ENCODE data around the gene NPC2. TPM values are rescaled to one million over a fixed set of nuclear protein-coding genes. Genes with fewer than 3 reads are reported as not detected.

The NPC2 gene
- total and polyA plus RNA-seq, 2 donors (not counting 3 experiments of a cell fraction or from before 2014, with no cell fraction given), result 203 to 406 TPM

DNA sequence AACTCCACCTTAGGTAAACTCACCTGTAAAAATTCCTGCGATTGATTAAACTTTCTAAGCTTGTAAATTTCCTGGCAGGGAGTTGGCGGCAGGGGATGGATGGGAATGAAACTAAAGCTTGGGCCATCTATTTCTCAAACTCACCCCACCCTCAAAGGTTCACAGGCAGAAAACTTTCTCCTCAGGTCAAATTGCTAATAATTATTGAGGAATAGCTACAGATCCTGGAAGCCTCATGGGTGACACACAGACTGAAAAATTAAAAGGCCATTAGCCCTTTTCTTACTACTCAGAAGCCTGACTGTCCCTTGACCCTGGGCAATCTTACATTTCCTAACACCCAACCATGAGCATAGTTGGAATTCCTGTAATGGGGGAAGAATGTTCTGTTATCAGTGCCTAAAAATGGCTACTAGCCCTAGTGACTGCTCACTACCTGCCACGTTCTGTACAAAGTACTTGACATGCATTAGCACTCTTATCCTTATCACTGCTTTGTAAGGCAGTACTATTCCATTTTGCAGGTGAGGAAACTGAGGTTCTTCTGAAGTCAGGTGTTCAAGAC is 54.7 kb downstream of the NPC2 start:
- dilution Hi-C loops (cut with MboI; ENCODE audit: extremely low pct_ligation_motif_present, low sequenced_read_pairs) (no loop called here), intact Hi-C loops (cut with micrococcal nuclease) (no loop called here)
- Histone ChIP-seq H3K36me3 (ENCODE audit: control insufficient read depth in 2 of 2, extremely low read depth in 1 of 2, insufficient read depth in 2 of 2, low read length in 2 of 2) (no peaks in the 10 kb centered on the region), H3K9me3 (replicated peaks; ENCODE audit: control insufficient read depth, insufficient read depth, low read length) (no peaks in the 10 kb centered on the region), H3K9ac (replicated peaks; ENCODE audit: extremely low read depth, insufficient read depth, low read length) (no peak overlapping the region), H3K4me3 (replicated peaks in 1 of 3; ENCODE audit: insufficient read depth in 1 of 3, low read depth in 1 of 3, low read length in 3 of 3) (no peak overlapping the region), H2AFZ (ENCODE audit: low read depth, low read length) (no peak overlapping the region), H3K27me3 (ENCODE audit: control insufficient read depth in 2 of 2, insufficient read depth in 2 of 2, low read length in 2 of 2) (peaks cover 18 to 20% of the 10 kb centered on the region in 2 experiments), H3K4me1 (ENCODE audit: control insufficient read depth, extremely low read depth, insufficient read depth, low read length) (no peaks in the 10 kb centered on the region), H3K79me2 (ENCODE audit: control insufficient read depth, insufficient read depth, low read length) (no peaks in the 10 kb centered on the region), H3K4me2 (ENCODE audit: insufficient read depth, low read length) (no peak overlapping the region), H3K9me1 (replicated peaks; ENCODE audit: control insufficient read depth, extremely low read depth, insufficient read depth, low read length) (no peaks in the 10 kb centered on the region), H4K20me1 (replicated peaks; ENCODE audit: control insufficient read depth, extremely low read depth, insufficient read depth, low read length) (no peaks in the 10 kb centered on the region), H3K27ac (ENCODE audit: insufficient read depth, low read depth, low read length) (no peak overlapping the region)
- no peak for TF ChIP-seq FOS (IDR thresholded peaks at IDR 0.05; ENCODE audit: borderline replicate concordance, insufficient read depth, low read length)
- no peak for TF ChIP-seq POLR2A (IDR thresholded peaks at IDR 0.05; ENCODE audit: low read depth, low read length)
- TF ChIP-seq, protein P1, sequence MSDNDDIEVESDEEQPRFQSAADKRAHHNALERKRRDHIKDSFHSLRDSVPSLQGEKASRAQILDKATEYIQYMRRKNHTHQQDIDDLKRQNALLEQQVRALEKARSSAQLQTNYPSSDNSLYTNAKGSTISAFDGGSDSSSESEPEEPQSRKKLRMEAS (IDR thresholded peaks at IDR 0.05; ENCODE audit: insufficient read depth, insufficient read length), result no peak
- TF ChIP-seq, protein P2, sequence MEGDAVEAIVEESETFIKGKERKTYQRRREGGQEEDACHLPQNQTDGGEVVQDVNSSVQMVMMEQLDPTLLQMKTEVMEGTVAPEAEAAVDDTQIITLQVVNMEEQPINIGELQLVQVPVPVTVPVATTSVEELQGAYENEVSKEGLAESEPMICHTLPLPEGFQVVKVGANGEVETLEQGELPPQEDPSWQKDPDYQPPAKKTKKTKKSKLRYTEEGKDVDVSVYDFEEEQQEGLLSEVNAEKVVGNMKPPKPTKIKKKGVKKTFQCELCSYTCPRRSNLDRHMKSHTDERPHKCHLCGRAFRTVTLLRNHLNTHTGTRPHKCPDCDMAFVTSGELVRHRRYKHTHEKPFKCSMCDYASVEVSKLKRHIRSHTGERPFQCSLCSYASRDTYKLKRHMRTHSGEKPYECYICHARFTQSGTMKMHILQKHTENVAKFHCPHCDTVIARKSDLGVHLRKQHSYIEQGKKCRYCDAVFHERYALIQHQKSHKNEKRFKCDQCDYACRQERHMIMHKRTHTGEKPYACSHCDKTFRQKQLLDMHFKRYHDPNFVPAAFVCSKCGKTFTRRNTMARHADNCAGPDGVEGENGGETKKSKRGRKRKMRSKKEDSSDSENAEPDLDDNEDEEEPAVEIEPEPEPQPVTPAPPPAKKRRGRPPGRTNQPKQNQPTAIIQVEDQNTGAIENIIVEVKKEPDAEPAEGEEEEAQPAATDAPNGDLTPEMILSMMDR (IDR thresholded peaks at IDR 0.05; ENCODE audit: extremely low read depth in 1 of 2, insufficient read depth in 1 of 2, low read depth in 1 of 2, low read length in 2 of 2), result no peak
- TF ChIP-seq MYC (IDR thresholded peaks at IDR 0.05; ENCODE audit: low read depth, low read length), result no peak
- TF ChIP-seq GATA2 (IDR thresholded peaks at IDR 0.05; ENCODE audit: insufficient read depth, insufficient read length, low read depth, low read length), result no peak
- TF ChIP-seq JUN (IDR thresholded peaks at IDR 0.05; ENCODE audit: borderline replicate concordance, insufficient read depth, insufficient read length, low read depth), result no peak
- no peak for TF ChIP-seq POLR2AphosphoS5 (IDR thresholded peaks at IDR 0.05; ENCODE audit: insufficient read depth, low read depth, low read length)
- TF ChIP-seq EZH2 (IDR thresholded peaks at IDR 0.05; ENCODE audit: borderline replicate concordance, low read depth, low read length, severe bottlenecking), result no peak
- BruUV-seq (replicated peaks), result no TSS peak
- FAIRE-seq (no peak), DNase-seq (ENCODE audit: low read depth, low spot score) (no peak)
- CTCF ChIA-PET, result interaction anchor here (1.4 kb wide), 1 partner anchor 9 kb away, joined by 3 read pairs; no protein-coding TSS in a partner anchor
- POLR2A ChIA-PET, result no interaction called here
